Adrenal gland (tissue), 12 donors: ENCODE measurements around the gene MEIOB. TPM values are rescaled to one million over a fixed set of nuclear protein-coding genes. Genes with fewer than 3 reads are reported as not detected.
"Not testable (repeated sequence)": the region's sequence is repeated elsewhere in the genome, so short reads cannot be mapped to it uniquely, and the experiment has no call there.

ENCODE experiments used
- DNase-seq, 7 donors: peaks; one replicate each; pipeline ENCODE4 v3.0.0-alpha.2; 2019 to 2020
- H3K27ac ChIP-seq, 5 donors: fragments of 200-600 bp; sonication (generic) in 4 of 5; 1 replicate in 3 of 5; 2 replicates in 2 of 5; pipeline versions ENCODE4 v1.5.1 to v1.8.0; 2016 to 2020; ENCODE audit warnings: mild to moderate bottlenecking in 1 of 5
- H3K27me3 ChIP-seq: fragments of 200-600 bp; 2 replicates; pipeline ENCODE4 v1.8.0; 2021
- H3K36me3 ChIP-seq, 2 donors: fragments of 200-600 bp; replicated peaks in 1 of 2; 1 replicate in 1 of 2; 2 replicates in 1 of 2; pipeline versions ENCODE4 v1.5.1 to v1.8.0; 2018 to 2022
- H3K4me1 ChIP-seq, 2 donors: fragments of 200-600 bp; replicated peaks in 1 of 2; 1 replicate in 1 of 2; 2 replicates in 1 of 2; pipeline versions ENCODE4 v1.5.1 to v1.8.0; 2018 to 2021
- H3K4me3 ChIP-seq, 4 donors: fragments of 200-600 bp; sonication (generic) in 3 of 4; one replicate each; pipeline ENCODE4 v1.5.1; 2016 to 2018
- H3K9me3 ChIP-seq, 3 donors: fragments of 200-600 bp; sonication (generic) in 1 of 3; replicated peaks in 1 of 3; 1 replicate in 2 of 3; 2 replicates in 1 of 3; pipeline versions ENCODE4 v1.5.1 to v1.8.0; 2016 to 2021
- POLR2A ChIP-seq, 2 donors: fragments of 450-650 bp; IDR thresholded peaks; one replicate each; pipeline ENCODE4 v1.6.1; 2017; ENCODE audit warnings: antibody characterized with exemption in 2 of 2, mild to moderate bottlenecking in 2 of 2, moderate library complexity in 1 of 2
- WGBS, 4 donors: extraction: QIAGEN DNeasy Blood & Tissue Kit in 2 of 4; methylation state at CpG; one replicate each; pipeline versions ENCODE4 v1.1.5 to v1.1.7; 2013 to 2017; 5-methylcytosine and 5-hydroxymethylcytosine counted together
- intact Hi-C, 2 donors: fragments of 100-400 bp; cut with DNase I; formaldehyde crosslinking; loops; one replicate each; pipeline versions ENCODE4 v1.14.1 to v1.15.0; 2022 to 2023
- polyA plus RNA-seq, 3 donors: library from polyadenylated mRNA; stranded (reverse); fragments of 200-250 nt in 2 of 3; fragments of 350-450 nt in 1 of 3; fragmentation: Illumina TruSeq in 1 of 3; extraction: RNeasy Lipid Tissue Mini Kit (QIAGEN cat#74804) in 1 of 3; gene quantifications; one replicate each; pipeline ENCODE4 v1.2.3, GENCODE V29; 2013 to 2014
- total RNA-seq, 9 donors: library from RNA; depleted of rRNA in 4 of 9; stranded (reverse); fragments of >200 nt in 4 of 9; fragments of 120-200 nt in 1 of 9; fragmentation: NEBNext Ultra II Directional in 1 of 9; extraction: Animal tissue kit (Norgen Biotek cat#: 25700) in 1 of 9; gene quantifications; one replicate each; pipeline versions ENCODE4 v1.1.0 to v1.2.4, GENCODE V29; 2013 to 2023
- TF ChIP-seq, protein P1 (sequence below), 6 experiments: fragments of 450-650 bp in 4 of 6; fragments of 200-600 bp in 2 of 6; sonication (generic) in 1 of 6; IDR thresholded peaks; 1 replicate in 5 of 6; 2 replicates in 1 of 6; pipeline versions ENCODE4 v1.5.1 to v1.8.0; 2016 to 2021; ENCODE audit warnings: antibody characterized with exemption in 6 of 6, mild to moderate bottlenecking in 2 of 6, moderate library complexity in 1 of 6
- donor health status: healthy with polysubstance abuse.
- donor health status: Bipolar disorder and iron deficiency.
- donor health status: DM: yes; HTN: yes; CAD: no.
- donor health status: DM: no; HTN: no; CAD: no.
- donor health status: DM: no; HTN: no; CAD: no.
- donor health status: DM: yes; HTN: yes; CAD: no.

The MEIOB gene
- total and polyA plus RNA-seq, 12 donors: 0.23 TPM; not detected in 11

DNA sequence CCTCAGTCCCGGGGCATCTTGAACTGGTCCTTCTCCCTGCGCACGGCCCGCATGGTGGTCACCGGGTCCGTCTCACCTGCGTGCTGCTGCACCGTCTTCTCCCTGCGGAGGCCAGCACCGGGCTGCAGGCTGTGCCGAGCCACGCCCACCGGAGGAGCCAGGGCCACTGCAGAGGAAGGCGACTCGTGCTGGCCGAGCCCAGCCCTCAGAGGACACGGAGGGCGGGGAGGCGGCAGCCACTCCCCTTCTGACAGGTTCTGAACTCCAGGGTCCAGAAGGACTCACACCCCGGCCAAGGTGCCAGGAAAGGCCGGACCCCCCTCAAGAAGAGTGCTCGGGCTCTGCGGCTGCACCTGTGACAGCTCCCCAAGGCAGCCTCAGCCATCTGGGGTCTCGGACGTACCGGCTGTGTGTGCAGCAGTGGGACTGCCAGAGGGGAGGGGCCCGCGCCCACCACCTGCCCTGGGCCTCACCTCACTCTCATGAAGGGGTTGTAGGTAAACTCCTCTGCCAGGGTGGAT lies 62.6 kb downstream of the MEIOB start:
- WGBS, 4 donors: 71 to 83% (median 77%) methylated on average over 7 to 28 of the region's 28 CpGs
- peaks cover 0 to 48% of the 10 kb centered on the region in 2 donors for H3K36me3 ChIP-seq

GRCh38 chr16:1808691-1809090 lies 63.3 kb downstream of the MEIOB start:
- Histone ChIP-seq H3K4me1 (no peaks in the 10 kb centered on the region), H3K9me3 (no peaks in the 10 kb centered on the region), H3K27me3 (no peaks in the 10 kb centered on the region), H3K4me3 (no peak overlapping the region), H3K27ac (no peak overlapping the region), H3K36me3 (peaks cover 0 to 42% of the 10 kb centered on the region in 2 donors)
- intact Hi-C loops: no loop called here
- no peak for TF ChIP-seq POLR2A (IDR thresholded peaks at IDR 0.05)
- TF ChIP-seq, protein P1, sequence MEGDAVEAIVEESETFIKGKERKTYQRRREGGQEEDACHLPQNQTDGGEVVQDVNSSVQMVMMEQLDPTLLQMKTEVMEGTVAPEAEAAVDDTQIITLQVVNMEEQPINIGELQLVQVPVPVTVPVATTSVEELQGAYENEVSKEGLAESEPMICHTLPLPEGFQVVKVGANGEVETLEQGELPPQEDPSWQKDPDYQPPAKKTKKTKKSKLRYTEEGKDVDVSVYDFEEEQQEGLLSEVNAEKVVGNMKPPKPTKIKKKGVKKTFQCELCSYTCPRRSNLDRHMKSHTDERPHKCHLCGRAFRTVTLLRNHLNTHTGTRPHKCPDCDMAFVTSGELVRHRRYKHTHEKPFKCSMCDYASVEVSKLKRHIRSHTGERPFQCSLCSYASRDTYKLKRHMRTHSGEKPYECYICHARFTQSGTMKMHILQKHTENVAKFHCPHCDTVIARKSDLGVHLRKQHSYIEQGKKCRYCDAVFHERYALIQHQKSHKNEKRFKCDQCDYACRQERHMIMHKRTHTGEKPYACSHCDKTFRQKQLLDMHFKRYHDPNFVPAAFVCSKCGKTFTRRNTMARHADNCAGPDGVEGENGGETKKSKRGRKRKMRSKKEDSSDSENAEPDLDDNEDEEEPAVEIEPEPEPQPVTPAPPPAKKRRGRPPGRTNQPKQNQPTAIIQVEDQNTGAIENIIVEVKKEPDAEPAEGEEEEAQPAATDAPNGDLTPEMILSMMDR (IDR thresholded peaks at IDR 0.05): no peak
- DNase-seq: no peak
- 74 to 84% (median 80%) methylated on average over 7 to 18 of the region's 18 CpGs for WGBS, 4 donors

More for the DNA sequence above, 62.6 kb downstream of the MEIOB start:
- no peaks in the 10 kb centered on the region for H3K9me3 ChIP-seq
- DNase-seq: no peak
- intact Hi-C loops: no loop called here
- H3K4me3 ChIP-seq: no peak overlapping the region
- TF ChIP-seq POLR2A (IDR thresholded peaks at IDR 0.05): no peak
- TF ChIP-seq, protein P1 (IDR thresholded peaks at IDR 0.05): no peak
- no peaks in the 10 kb centered on the region for H3K27me3 ChIP-seq
- no peaks in the 10 kb centered on the region for H3K4me1 ChIP-seq
- no peak overlapping the region for H3K27ac ChIP-seq

- no peaks in the 10 kb centered on the region for H3K4me1 ChIP-seq
- H3K36me3 ChIP-seq: peaks cover 0 to 36% of the 10 kb centered on the region in 2 donors
- H3K9me3 ChIP-seq: no peaks in the 10 kb centered on the region
- no peak overlapping the region for H3K27ac ChIP-seq
- 88 to 94% (median 91%) methylated on average over 8 to 10 of the region's 10 CpGs for WGBS, 4 donors
- no peaks in the 10 kb centered on the region for H3K27me3 ChIP-seq
- TF ChIP-seq, protein P1 (IDR thresholded peaks at IDR 0.05): no peak
- TF ChIP-seq POLR2A (IDR thresholded peaks at IDR 0.05): no peak
- no peak for DNase-seq
- intact Hi-C loops: no loop called here
- no peak overlapping the region for H3K4me3 ChIP-seq
Measured at GRCh38 chr16:1807626-1808025, 64.3 kb downstream of the MEIOB start.

- H3K4me1 ChIP-seq: no peaks in the 10 kb centered on the region
- intact Hi-C loops: no loop called here
- H3K4me3 ChIP-seq: no peak overlapping the region
- no peaks in the 10 kb centered on the region for H3K9me3 ChIP-seq
- H3K27ac ChIP-seq: no peak overlapping the region
- no peaks in the 10 kb centered on the region for H3K36me3 ChIP-seq
- no peaks in the 10 kb centered on the region for H3K27me3 ChIP-seq
- WGBS, 4 donors: 81 to 88% (median 85%) methylated on average over 10 of the region's 10 CpGs
- no peak for DNase-seq
- TF ChIP-seq POLR2A (IDR thresholded peaks at IDR 0.05): no peak
- TF ChIP-seq, protein P1 (IDR thresholded peaks at IDR 0.05): no peak
Measured at GRCh38 chr16:1800701-1801100, 71.3 kb downstream of the MEIOB start.

DNA sequence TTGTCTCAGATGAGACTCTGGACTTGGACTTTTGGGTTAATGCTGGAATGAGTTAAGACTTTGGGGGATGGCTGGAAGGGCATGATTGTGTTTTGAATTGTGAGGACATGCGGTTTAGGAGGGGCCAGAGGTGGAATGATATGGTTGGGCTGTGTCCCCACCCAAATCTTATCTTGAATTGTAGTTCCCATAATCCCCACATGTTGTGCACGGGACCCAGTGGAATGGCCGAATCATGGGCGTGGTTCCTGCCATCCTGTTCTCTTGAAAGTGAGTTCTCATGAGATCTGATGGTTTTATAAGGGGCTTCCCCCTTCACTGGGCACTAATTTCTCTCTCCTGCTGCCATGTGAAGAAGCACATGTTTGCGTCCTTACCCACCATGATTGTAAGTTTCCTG lies 72.7 kb downstream of the MEIOB start:
- H3K27me3 ChIP-seq, H3K27ac ChIP-seq, H3K9me3 ChIP-seq, intact Hi-C loops, H3K4me3 ChIP-seq, DNase-seq, H3K4me1 ChIP-seq, H3K36me3 ChIP-seq: not testable (repeated sequence)
- WGBS, 4 donors: 68 to 95% (median 88%) methylated on average over 2 to 5 of the region's 5 CpGs
